Endothelial cell (in vitro differentiated cells): ENCODE results near the gene HHIPL2. TPM values are rescaled to one million over a fixed set of nuclear protein-coding genes. Genes with fewer than 3 reads are reported as not detected.

Experiments
- DNase-seq: peaks from one replicate; pipeline ENCODE4 v3.0.0; 2021; ENCODE audit warnings: low spot score
- H3K27ac Mint-ChIP-seq: one replicate; pipeline ENCODE4 v1.8.0; 2021; ENCODE audit warnings: mixed read lengths, inconsistent platforms; ENCODE audit not compliant: unreplicated experiment
- H3K27me3 Mint-ChIP-seq: one replicate; pipeline ENCODE4 v1.8.0; 2021; ENCODE audit warnings: mild to moderate bottlenecking, moderate library complexity, mixed read lengths, inconsistent platforms; ENCODE audit not compliant: unreplicated experiment
- H3K36me3 Mint-ChIP-seq: one replicate; pipeline ENCODE4 v1.8.0; 2021; ENCODE audit warnings: mild to moderate bottlenecking, low read depth, mixed read lengths, inconsistent platforms; ENCODE audit not compliant: unreplicated experiment
- H3K4me1 Mint-ChIP-seq: one replicate; pipeline ENCODE4 v1.8.0; 2021; ENCODE audit warnings: mild to moderate bottlenecking, mixed read lengths, inconsistent platforms; ENCODE audit not compliant: unreplicated experiment
- H3K4me3 Mint-ChIP-seq: one replicate; pipeline ENCODE4 v1.8.0; 2021; ENCODE audit warnings: mild to moderate bottlenecking, mixed read lengths, inconsistent platforms; ENCODE audit not compliant: unreplicated experiment
- H3K9me3 Mint-ChIP-seq: one replicate; pipeline ENCODE4 v1.8.0; 2021; ENCODE audit warnings: mixed read lengths, inconsistent platforms; ENCODE audit not compliant: unreplicated experiment
- CTCF ChIP-seq: fragments of 200-600 bp; sonication (generic); IDR thresholded peaks from one replicate; pipeline ENCODE4 v1.5.0; 2021; ENCODE audit warnings: antibody characterized with exemption; ENCODE audit not compliant: unreplicated experiment
- total RNA-seq: library from RNA; stranded (reverse); fragmentation: NEBNext Ultra II Directional; extraction: Animal tissue kit (Norgen Biotek cat#: 25700); gene quantifications from one replicate; pipeline ENCODE4 v1.2.1, GENCODE V29; 2021; ENCODE audit not compliant: unreplicated experiment

Gene HHIPL2
- total RNA-seq, 1 donor from 2014 or later, result 0.62 TPM

GRCh38 chr1:222589462-222590302, 41.8 kb upstream of the HHIPL2 start, which contains the start of gene TAF1A:
TAF1A (minus strand) TSS chr1:222589933.
- Mint-ChIP-seq H3K9me3 (no peaks in the 10 kb centered on the region), H3K36me3 (no peaks in the 10 kb centered on the region), H3K4me3 (peak within 1 kb of the TSS; percentile 99), H3K27ac (peak within 1 kb of the TSS; percentile 89), H3K27me3 (no peaks in the 10 kb centered on the region), H3K4me1 (peaks cover 13% of the 10 kb centered on the region)
- DNase-seq, result peak; percentile 51
- no peak for TF ChIP-seq CTCF

GRCh38 chr1:222588135-222588534, 40.2 kb upstream of the HHIPL2 start:
- Mint-ChIP-seq H3K27me3 (no peaks in the 10 kb centered on the region), H3K36me3 (peaks cover 3% of the 10 kb centered on the region), H3K27ac (no peak overlapping the region), H3K4me3 (no peak overlapping the region), H3K4me1 (peaks cover 13% of the 10 kb centered on the region), H3K9me3 (no peaks in the 10 kb centered on the region)
- TF ChIP-seq CTCF, result no peak
- DNase-seq, result no peak

GRCh38 chr1:222586842-222587241, 38.9 kb upstream of the HHIPL2 start:
- TF ChIP-seq CTCF, result no peak
- Mint-ChIP-seq H3K36me3 (peaks cover 4% of the 10 kb centered on the region), H3K27me3 (peaks cover 1% of the 10 kb centered on the region), H3K4me1 (peaks cover 13% of the 10 kb centered on the region), H3K4me3 (no peak overlapping the region), H3K27ac (no peak overlapping the region), H3K9me3 (no peaks in the 10 kb centered on the region)
- no peak for DNase-seq

GRCh38 chr1:222583079-222583478, 35.2 kb upstream of the HHIPL2 start:
- Mint-ChIP-seq H3K4me1 (no peaks in the 10 kb centered on the region), H3K4me3 (peak overlapping the region; percentile 16), H3K27me3 (peaks cover 3% of the 10 kb centered on the region), H3K36me3 (peaks cover 4% of the 10 kb centered on the region), H3K27ac (no peak overlapping the region), H3K9me3 (no peaks in the 10 kb centered on the region)
- DNase-seq, result no peak
- TF ChIP-seq CTCF, result no peak

GRCh38 chr1:222582099-222582774, 34.3 kb upstream of the HHIPL2 start:
- Mint-ChIP-seq H3K4me1 (no peaks in the 10 kb centered on the region), H3K9me3 (no peaks in the 10 kb centered on the region), H3K27me3 (peaks cover 3% of the 10 kb centered on the region), H3K4me3 (no peak overlapping the region), H3K27ac (peak overlapping the region; percentile 4), H3K36me3 (peaks cover 7% of the 10 kb centered on the region)
- no peak for DNase-seq
- TF ChIP-seq CTCF, result no peak
